ENCODE measurements around the gene C10orf67. TPM values are rescaled to one million over a fixed set of nuclear protein-coding genes. Genes with fewer than 3 reads are reported as not detected.

Gene C10orf67
- total and polyA plus RNA-seq, 7 donors, result 0.04 TPM; not detected in 6

GRCh38 chr10:23196915-23197314 is 147.7 kb downstream of the C10orf67 start:
- WGBS, 2 donors, result 16 to 23% methylated on average over 3 of the region's 3 CpGs
- intact Hi-C loops (cut with DNase I), result no loop called here
- no peak for TF ChIP-seq POLR2A (IDR thresholded peaks at IDR 0.05)
- TF ChIP-seq EP300 (IDR thresholded peaks at IDR 0.05), result no peak
- no peak for TF ChIP-seq CTCF (IDR thresholded peaks at IDR 0.05)
- TF ChIP-seq POLR2AphosphoS5 (IDR thresholded peaks at IDR 0.05), result no peak
- Histone ChIP-seq H3K27ac (no peak overlapping the region), H3K36me3 (no peaks in the 10 kb centered on the region), H3K27me3 (peaks cover 26 to 97% (median 69%) of the 10 kb centered on the region in 3 donors), H3K4me1 (peaks cover 0 to 21% (median 15%) of the 10 kb centered on the region in 4 donors), H3K9me3 (no peaks in the 10 kb centered on the region), H3K4me3 (no peak overlapping the region)
- DNase-seq, result no peak

- TF ChIP-seq EP300 (IDR thresholded peaks at IDR 0.05) (no peak), POLR2A (IDR thresholded peaks at IDR 0.05) (no peak), CTCF (IDR thresholded peaks at IDR 0.05) (no peak), POLR2AphosphoS5 (IDR thresholded peaks at IDR 0.05) (no peak)
Measured at GRCh38 chr10:23195846-23196600, 148.6 kb downstream of the C10orf67 start.

GRCh38 chr10:23194966-23195845 is 149.4 kb downstream of the C10orf67 start:
- WGBS, 2 donors, result 6 to 10% methylated on average over 70 of the region's 70 CpGs
- Histone ChIP-seq H3K4me3 (no peak overlapping the region), H3K36me3 (no peaks in the 10 kb centered on the region), H3K9me3 (no peaks in the 10 kb centered on the region), H3K27me3 (peaks cover 31 to 98% (median 72%) of the 10 kb centered on the region in 3 donors), H3K27ac (no peak overlapping the region), H3K4me1 (peaks cover 0 to 27% (median 21%) of the 10 kb centered on the region in 4 donors)
- intact Hi-C loops (cut with DNase I), result no loop called here
- no peak for DNase-seq
- no peak for TF ChIP-seq CTCF (IDR thresholded peaks at IDR 0.05)
- no peak for TF ChIP-seq EP300 (IDR thresholded peaks at IDR 0.05)
- no peak for TF ChIP-seq POLR2A (IDR thresholded peaks at IDR 0.05)
- no peak for TF ChIP-seq POLR2AphosphoS5 (IDR thresholded peaks at IDR 0.05)

More at GRCh38 chr10:23195846-23196600, 148.6 kb downstream of the C10orf67 start:
- peaks cover 32 to 99% (median 73%) of the 10 kb centered on the region in 3 donors for H3K27me3 ChIP-seq
- 8 to 9% methylated on average over 13 of the region's 13 CpGs for WGBS, 2 donors
- H3K9me3 ChIP-seq, result no peaks in the 10 kb centered on the region
- no peak overlapping the region for H3K27ac ChIP-seq
- intact Hi-C loops (cut with DNase I), result no loop called here
- no peak overlapping the region for H3K4me3 ChIP-seq
- peaks cover 0 to 25% (median 21%) of the 10 kb centered on the region in 4 donors for H3K4me1 ChIP-seq
- no peak for DNase-seq
- no peaks in the 10 kb centered on the region for H3K36me3 ChIP-seq

- no peak overlapping the region for H3K27ac ChIP-seq
- no peaks in the 10 kb centered on the region for H3K9me3 ChIP-seq
- no peak for TF ChIP-seq POLR2A (IDR thresholded peaks at IDR 0.05)
- peaks cover 0 to 27% (median 21%) of the 10 kb centered on the region in 4 donors for H3K4me1 ChIP-seq
- DNase-seq, result no peak
- H3K27me3 ChIP-seq, result peaks cover 31 to 98% (median 65%) of the 10 kb centered on the region in 3 donors
- no peaks in the 10 kb centered on the region for H3K36me3 ChIP-seq
- H3K4me3 ChIP-seq, result no peak overlapping the region
- intact Hi-C loops (cut with DNase I), result no loop called here
- 13 to 29% methylated on average over 13 of the region's 13 CpGs for WGBS, 2 donors
Measured at GRCh38 chr10:23194471-23194965, 150.1 kb downstream of the C10orf67 start.

Measured in sigmoid colon (tissue), 7 donors.